ENCODE results near the gene RAB27A. TPM values are rescaled to one million over a fixed set of nuclear protein-coding genes. Genes with fewer than 3 reads are reported as not detected.

RAB27A gene
- total RNA-seq, 1 experiment from 2014 or later: 8.7 TPM

DNA sequence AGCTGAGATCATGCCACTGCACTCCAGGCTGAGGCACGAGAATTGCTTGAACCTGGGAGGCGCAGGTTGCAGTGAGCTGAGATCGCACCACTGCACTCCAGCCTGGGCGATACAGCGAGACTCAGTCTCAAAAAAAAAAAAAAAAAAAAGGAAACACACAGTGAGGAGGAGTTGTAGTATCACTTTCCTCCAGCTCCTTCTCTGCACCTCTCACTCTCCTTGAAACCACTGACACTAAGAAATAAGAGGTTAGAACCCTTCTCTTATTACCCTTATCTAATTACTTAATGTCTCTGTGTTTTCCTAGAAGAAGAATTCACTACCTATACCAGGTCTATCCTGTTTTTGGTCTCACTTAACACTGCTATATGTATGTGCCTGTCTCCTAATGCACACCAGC, 31.7 kb downstream of the RAB27A start:
- intact Hi-C loops (cut with micrococcal nuclease; ENCODE audit: unreplicated experiment): no loop called here
- Mint-ChIP-seq H3K36me3 (ENCODE audit: insufficient read depth, unreplicated experiment) (no peaks in the 10 kb centered on the region), H3K27me3 (ENCODE audit: insufficient read depth, unreplicated experiment) (no peaks in the 10 kb centered on the region), H3K27ac (ENCODE audit: unreplicated experiment) (no peak overlapping the region), H3K9me3 (ENCODE audit: unreplicated experiment) (peaks cover 9% of the 10 kb centered on the region), H3K4me1 (ENCODE audit: low read depth, unreplicated experiment) (no peaks in the 10 kb centered on the region), H3K4me3 (ENCODE audit: unreplicated experiment) (no peak overlapping the region)
- CTCF ChIA-PET: no interaction called here
- Histone ChIP-seq H3K27me3 (replicated peaks; ENCODE audit: control insufficient read depth, insufficient read depth, low read length) (no peaks in the 10 kb centered on the region), H3K4me3 (ENCODE audit: low read depth, low read length) (no peak overlapping the region), H3K9me3 (no peaks in the 10 kb centered on the region), H3K4me1 (no peaks in the 10 kb centered on the region), H3K36me3 (ENCODE audit: control insufficient read depth, insufficient read depth, low read length) (no peaks in the 10 kb centered on the region)
- POLR2A ChIA-PET: no interaction called here
- BruUV-seq (replicated peaks): no TSS peak
- TF ChIP-seq, protein P1, sequence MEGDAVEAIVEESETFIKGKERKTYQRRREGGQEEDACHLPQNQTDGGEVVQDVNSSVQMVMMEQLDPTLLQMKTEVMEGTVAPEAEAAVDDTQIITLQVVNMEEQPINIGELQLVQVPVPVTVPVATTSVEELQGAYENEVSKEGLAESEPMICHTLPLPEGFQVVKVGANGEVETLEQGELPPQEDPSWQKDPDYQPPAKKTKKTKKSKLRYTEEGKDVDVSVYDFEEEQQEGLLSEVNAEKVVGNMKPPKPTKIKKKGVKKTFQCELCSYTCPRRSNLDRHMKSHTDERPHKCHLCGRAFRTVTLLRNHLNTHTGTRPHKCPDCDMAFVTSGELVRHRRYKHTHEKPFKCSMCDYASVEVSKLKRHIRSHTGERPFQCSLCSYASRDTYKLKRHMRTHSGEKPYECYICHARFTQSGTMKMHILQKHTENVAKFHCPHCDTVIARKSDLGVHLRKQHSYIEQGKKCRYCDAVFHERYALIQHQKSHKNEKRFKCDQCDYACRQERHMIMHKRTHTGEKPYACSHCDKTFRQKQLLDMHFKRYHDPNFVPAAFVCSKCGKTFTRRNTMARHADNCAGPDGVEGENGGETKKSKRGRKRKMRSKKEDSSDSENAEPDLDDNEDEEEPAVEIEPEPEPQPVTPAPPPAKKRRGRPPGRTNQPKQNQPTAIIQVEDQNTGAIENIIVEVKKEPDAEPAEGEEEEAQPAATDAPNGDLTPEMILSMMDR (IDR thresholded peaks at IDR 0.05; ENCODE audit: insufficient read depth in 1 of 2, low read depth in 1 of 2, low read length in 1 of 2, severe bottlenecking in 1 of 2, unreplicated experiment in 1 of 2): no peak
- DNase-seq: no peak

GRCh38 chr15:55257012-55257670, 32.5 kb downstream of the RAB27A start:
- DNase-seq: no peak
- H3K4me3 ChIP-seq (ENCODE audit: low read depth, low read length): no peak overlapping the region
- no TSS peak for BruUV-seq (replicated peaks)
- ChIA-PET CTCF (no interaction called here), POLR2A (no interaction called here)
- intact Hi-C loops (cut with micrococcal nuclease; ENCODE audit: unreplicated experiment): no loop called here
- no peaks in the 10 kb centered on the region for H3K4me1 Mint-ChIP-seq (ENCODE audit: low read depth, unreplicated experiment)
- no peak overlapping the region for H3K4me3 Mint-ChIP-seq (ENCODE audit: unreplicated experiment)
- no peaks in the 10 kb centered on the region for H3K4me1 ChIP-seq
- TF ChIP-seq, protein P1 (IDR thresholded peaks at IDR 0.05; ENCODE audit: insufficient read depth in 1 of 2, low read depth in 1 of 2, low read length in 1 of 2, severe bottlenecking in 1 of 2, unreplicated experiment in 1 of 2): no peak
- H3K36me3 Mint-ChIP-seq (ENCODE audit: insufficient read depth, unreplicated experiment): no peaks in the 10 kb centered on the region
- no peaks in the 10 kb centered on the region for H3K9me3 ChIP-seq
- H3K9me3 Mint-ChIP-seq (ENCODE audit: unreplicated experiment): peaks cover 9% of the 10 kb centered on the region
- no peak overlapping the region for H3K27ac Mint-ChIP-seq (ENCODE audit: unreplicated experiment)
- H3K27me3 ChIP-seq (replicated peaks; ENCODE audit: control insufficient read depth, insufficient read depth, low read length): no peaks in the 10 kb centered on the region
- H3K27me3 Mint-ChIP-seq (ENCODE audit: insufficient read depth, unreplicated experiment): no peaks in the 10 kb centered on the region
- no peaks in the 10 kb centered on the region for H3K36me3 ChIP-seq (ENCODE audit: control insufficient read depth, insufficient read depth, low read length)

GRCh38 chr15:55256281-55257011, 33.2 kb downstream of the RAB27A start:
- Mint-ChIP-seq H3K27me3 (ENCODE audit: insufficient read depth, unreplicated experiment) (no peaks in the 10 kb centered on the region), H3K27ac (ENCODE audit: unreplicated experiment) (no peak overlapping the region), H3K4me3 (ENCODE audit: unreplicated experiment) (no peak overlapping the region), H3K36me3 (ENCODE audit: insufficient read depth, unreplicated experiment) (no peaks in the 10 kb centered on the region), H3K4me1 (ENCODE audit: low read depth, unreplicated experiment) (no peaks in the 10 kb centered on the region), H3K9me3 (ENCODE audit: unreplicated experiment) (peaks cover 9% of the 10 kb centered on the region)
- H3K4me1 ChIP-seq: no peaks in the 10 kb centered on the region
- BruUV-seq (replicated peaks): no TSS peak
- H3K4me3 ChIP-seq (ENCODE audit: low read depth, low read length): no peak overlapping the region
- no peak for DNase-seq
- ChIA-PET CTCF (no interaction called here), POLR2A (no interaction called here)
- TF ChIP-seq, protein P1 (IDR thresholded peaks at IDR 0.05; ENCODE audit: insufficient read depth in 1 of 2, low read depth in 1 of 2, low read length in 1 of 2, severe bottlenecking in 1 of 2, unreplicated experiment in 1 of 2): no peak
- H3K27me3 ChIP-seq (replicated peaks; ENCODE audit: control insufficient read depth, insufficient read depth, low read length): no peaks in the 10 kb centered on the region
- H3K9me3 ChIP-seq: no peaks in the 10 kb centered on the region
- no peaks in the 10 kb centered on the region for H3K36me3 ChIP-seq (ENCODE audit: control insufficient read depth, insufficient read depth, low read length)
- intact Hi-C loops (cut with micrococcal nuclease; ENCODE audit: unreplicated experiment): no loop called here
